Measurements from ENCODE around the gene ZBTB25.

Gene ZBTB25

GRCh38 chr14:64474041-64474440 lies 29.6 kb downstream of the ZBTB25 start:
- no peak for TF ChIP-seq CTCF (conservative IDR thresholded peaks at IDR 0.05)
- no peak overlapping the region for H3K27ac ChIP-seq

GRCh38 chr14:64468451-64468850 lies 35.2 kb downstream of the ZBTB25 start:
- TF ChIP-seq CTCF (conservative IDR thresholded peaks at IDR 0.05) = no peak
- H3K27ac ChIP-seq = peak overlapping the region; percentile 84

- peak overlapping the region; percentile 84 for H3K27ac ChIP-seq
- TF ChIP-seq CTCF (conservative IDR thresholded peaks at IDR 0.05) = no peak
These were observed 36.1 kb downstream of the ZBTB25 start for GRCh38 chr14:64467566-64467965.

GRCh38 chr14:64467101-64467500 lies 36.5 kb downstream of the ZBTB25 start:
- peak overlapping the region; percentile 84 for H3K27ac ChIP-seq

GRCh38 chr14:64465831-64466554 lies 37.6 kb downstream of the ZBTB25 start:
- no peak for TF ChIP-seq CTCF (conservative IDR thresholded peaks at IDR 0.05)

More at GRCh38 chr14:64467101-64467500, 36.5 kb downstream of the ZBTB25 start:
- no peak for TF ChIP-seq CTCF (conservative IDR thresholded peaks at IDR 0.05)

GRCh38 chr14:64465191-64465822 lies 38.3 kb downstream of the ZBTB25 start, which contains the start of gene AKAP5:
Gene AKAP5, plus strand, starts transcription at chr14:64465499. Its CDS starts 2,896 bp downstream, at chr14:64468395.
- H3K27ac ChIP-seq = peak within 1 kb of the TSS; percentile 84
- TF ChIP-seq CTCF (conservative IDR thresholded peaks at IDR 0.05) = no peak

More at GRCh38 chr14:64465831-64466554, 37.6 kb downstream of the ZBTB25 start:
- H3K27ac ChIP-seq = peak overlapping the region; percentile 84

- no peak for TF ChIP-seq CTCF (conservative IDR thresholded peaks at IDR 0.05)
- peak overlapping the region; percentile 84 for H3K27ac ChIP-seq
These were observed 39.0 kb downstream of the ZBTB25 start for GRCh38 chr14:64464651-64465050.
